Omental fat pad (tissue), 4 donors: Measurements from ENCODE around the gene DNAH1. TPM values are rescaled to one million over a fixed set of nuclear protein-coding genes. Genes with fewer than 3 reads are reported as not detected.

Experiments used
- ATAC-seq: fragments of 150-250 bp; one replicate; pipeline ENCODE4 v1.9.1; 2016; ENCODE audit warnings: mild to moderate bottlenecking, moderate library complexity; ENCODE audit not compliant: low FRiP score
- DNase-seq: peaks from one replicate; pipeline ENCODE4 v3.0.0-alpha.2; 2019; ENCODE audit warnings: low spot score
- total RNA-seq, 4 donors: library from RNA; depleted of rRNA; stranded (reverse); fragments of >200 nt; gene quantifications; one replicate each; pipeline ENCODE4 v1.1.0, GENCODE V29; 2016
- TF ChIP-seq, protein P1 (sequence below), 3 donors: fragments of 450-650 bp; IDR thresholded peaks; one replicate each; pipeline ENCODE4 v1.5.1; 2016 to 2017; ENCODE audit warnings: antibody characterized with exemption in 3 of 3, mild to moderate bottlenecking in 3 of 3, moderate library complexity in 2 of 3

DNAH1 gene
- total RNA-seq, 4 donors from 2014 or later, result 6.7 to 24.9 (median 14.1) TPM

DNA sequence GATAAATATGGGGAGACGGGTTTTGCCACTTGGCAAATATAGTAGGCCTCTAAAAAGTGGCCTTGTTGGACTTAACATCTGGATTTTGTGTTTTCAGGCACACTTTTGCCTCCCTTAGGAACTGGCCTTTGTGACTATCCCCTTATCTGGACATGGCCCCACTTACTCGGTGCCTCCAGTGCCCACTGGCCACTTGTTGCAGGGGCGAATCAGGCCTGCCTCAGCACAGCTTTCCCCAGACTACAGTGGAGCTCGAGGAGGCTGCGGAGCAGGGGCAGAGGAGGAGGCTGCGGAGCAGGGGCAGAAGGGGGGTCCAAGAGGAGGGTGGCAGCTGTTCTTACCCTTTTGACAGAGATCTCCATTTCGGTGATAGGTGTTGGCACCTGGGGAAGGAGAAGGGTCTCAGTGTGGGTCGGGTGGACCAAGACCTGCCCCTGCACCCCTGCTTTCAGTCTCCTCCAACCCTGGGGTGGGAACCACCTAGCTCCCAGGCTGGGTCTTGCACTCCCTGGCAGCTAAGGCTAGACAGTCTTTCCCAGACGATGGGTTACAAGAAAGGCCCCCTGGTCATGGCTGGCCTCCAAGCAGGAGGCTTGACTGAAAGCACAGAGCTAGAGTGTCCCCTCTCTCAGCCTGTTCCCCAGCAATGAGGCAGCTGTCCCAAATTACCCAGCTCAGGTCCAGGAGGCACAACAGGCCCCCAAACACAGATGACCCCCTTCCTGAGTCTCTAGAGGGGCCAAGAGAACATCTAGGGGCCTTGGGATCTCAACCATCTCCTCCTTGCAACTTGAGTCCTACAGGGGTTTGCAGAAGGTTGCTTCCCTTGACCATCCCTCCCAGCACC lies 122.7 kb downstream of the DNAH1 start:
- ATAC-seq, result no peak
- TF ChIP-seq, protein P1, sequence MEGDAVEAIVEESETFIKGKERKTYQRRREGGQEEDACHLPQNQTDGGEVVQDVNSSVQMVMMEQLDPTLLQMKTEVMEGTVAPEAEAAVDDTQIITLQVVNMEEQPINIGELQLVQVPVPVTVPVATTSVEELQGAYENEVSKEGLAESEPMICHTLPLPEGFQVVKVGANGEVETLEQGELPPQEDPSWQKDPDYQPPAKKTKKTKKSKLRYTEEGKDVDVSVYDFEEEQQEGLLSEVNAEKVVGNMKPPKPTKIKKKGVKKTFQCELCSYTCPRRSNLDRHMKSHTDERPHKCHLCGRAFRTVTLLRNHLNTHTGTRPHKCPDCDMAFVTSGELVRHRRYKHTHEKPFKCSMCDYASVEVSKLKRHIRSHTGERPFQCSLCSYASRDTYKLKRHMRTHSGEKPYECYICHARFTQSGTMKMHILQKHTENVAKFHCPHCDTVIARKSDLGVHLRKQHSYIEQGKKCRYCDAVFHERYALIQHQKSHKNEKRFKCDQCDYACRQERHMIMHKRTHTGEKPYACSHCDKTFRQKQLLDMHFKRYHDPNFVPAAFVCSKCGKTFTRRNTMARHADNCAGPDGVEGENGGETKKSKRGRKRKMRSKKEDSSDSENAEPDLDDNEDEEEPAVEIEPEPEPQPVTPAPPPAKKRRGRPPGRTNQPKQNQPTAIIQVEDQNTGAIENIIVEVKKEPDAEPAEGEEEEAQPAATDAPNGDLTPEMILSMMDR (IDR thresholded peaks at IDR 0.05), result no peak
- peak; percentile 12 for DNase-seq

DNA sequence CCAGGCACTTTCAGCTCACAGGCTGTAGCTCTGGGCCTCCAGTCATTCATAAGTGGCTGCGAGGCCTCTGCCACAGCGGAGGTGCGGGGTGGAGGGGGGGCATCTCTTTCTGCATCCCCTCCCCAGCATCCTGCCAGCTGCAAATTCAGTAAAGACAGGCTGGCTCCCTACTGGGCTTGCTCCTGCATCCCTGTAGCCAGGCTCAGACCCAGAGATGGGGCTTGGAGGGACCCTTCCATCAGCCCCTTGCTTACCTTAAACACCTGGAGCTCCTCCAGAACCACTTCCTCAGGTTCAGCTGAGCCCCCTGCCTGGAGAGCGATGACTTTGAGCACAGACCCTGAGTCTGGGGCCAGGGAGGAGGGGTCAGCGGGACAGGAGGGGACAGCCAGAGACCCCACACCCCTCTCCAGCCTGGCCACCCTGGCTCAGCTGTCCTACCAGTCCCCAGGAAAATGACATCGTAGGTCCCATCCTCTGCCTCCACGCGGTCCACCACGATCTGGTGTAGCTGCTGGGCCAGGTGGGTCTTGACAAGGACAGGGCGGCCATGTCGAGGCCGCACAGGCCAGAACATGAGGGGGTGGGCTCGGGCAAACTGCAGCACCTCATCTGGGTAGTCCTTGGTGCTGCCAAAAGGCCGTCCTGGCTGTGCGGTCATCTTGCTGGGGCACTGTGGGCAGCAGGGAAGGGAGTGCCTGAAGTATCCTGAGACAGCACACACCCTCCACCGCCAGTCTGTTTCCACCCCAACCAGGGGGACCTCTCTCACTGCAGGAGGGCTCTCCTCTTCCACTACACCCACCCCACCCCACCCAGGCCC lies 123.5 kb downstream of the DNAH1 start:
- no peak for ATAC-seq
- TF ChIP-seq, protein P1 (IDR thresholded peaks at IDR 0.05), result no peak
- DNase-seq, result peak; percentile 16

DNA sequence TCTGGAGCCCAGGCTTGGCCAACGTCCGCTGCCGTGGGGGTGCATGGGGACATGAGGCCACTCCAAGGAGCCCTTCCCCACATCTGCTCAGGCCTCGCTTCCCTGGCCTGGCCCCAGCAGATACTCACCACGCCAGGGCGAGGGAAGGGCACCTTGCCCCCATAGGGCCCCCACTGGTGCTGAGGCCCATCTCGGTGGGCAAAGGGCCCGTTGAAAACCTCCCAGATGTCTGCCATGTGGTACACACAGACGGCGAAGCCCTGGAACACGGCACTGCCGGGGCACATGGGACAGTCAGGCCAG lies 124.1 kb downstream of the DNAH1 start:
- no peak for ATAC-seq

DNA sequence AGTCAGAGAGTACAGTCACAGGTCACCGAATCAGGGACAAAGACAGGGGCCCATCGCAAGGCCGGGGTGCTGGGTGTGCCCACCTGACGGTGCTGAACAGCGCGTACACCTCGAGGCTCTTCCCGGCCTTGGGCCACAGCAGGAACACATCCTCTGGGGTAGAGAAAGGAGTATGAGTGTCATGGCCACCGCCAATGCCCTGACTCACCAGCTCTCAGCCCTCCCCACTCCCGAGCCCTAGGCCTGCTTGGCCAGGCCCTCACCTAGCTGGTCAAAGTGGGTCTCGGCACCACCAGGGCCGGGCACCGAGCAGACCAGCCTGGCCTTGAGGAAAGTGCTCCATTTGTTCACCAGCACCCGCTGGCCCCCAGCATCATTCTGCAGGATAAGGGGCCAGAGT lies 124.6 kb downstream of the DNAH1 start:
- DNase-seq (no peak), ATAC-seq (no peak)
- TF ChIP-seq, protein P1 (IDR thresholded peaks at IDR 0.05), result no peak

More for the DNA sequence above, 124.1 kb downstream of the DNAH1 start:
- TF ChIP-seq, protein P1 (IDR thresholded peaks at IDR 0.05), result no peak
- peak; percentile 9 for DNase-seq

DNA sequence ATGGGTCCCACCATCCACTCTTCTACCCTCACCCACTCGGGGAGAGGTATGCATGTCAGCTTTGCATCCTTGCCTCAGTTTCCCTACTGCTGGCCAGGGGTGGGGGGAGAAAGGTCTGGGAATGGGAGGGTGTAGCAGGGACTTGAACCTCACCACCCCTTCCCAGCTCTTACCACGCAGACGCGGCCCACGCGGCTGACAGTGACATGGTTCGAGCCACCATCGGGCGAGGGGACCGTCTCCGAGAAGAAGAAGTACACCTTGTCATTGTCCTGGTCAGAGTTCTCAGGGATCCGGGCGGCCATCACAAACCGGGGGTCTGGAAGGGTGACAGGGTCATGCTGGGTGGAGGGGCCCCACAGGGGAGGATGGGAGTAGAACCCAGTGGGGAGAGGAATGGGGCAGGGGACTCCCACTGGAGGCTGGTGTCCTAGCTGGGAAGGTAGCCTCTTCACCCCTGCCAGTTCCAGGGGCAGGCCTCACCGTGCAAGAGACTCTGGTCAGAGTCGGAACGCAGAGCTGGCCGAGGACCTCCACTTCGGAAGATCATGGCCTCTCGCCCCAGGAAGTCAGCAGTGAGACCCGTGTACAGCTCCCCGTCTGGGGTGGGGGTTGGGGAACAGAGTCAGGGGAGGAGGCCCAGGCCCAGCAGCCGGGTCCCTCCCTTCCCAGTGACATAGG lies 125.1 kb downstream of the DNAH1 start:
- DNase-seq, result no peak
- no peak for ATAC-seq
- TF ChIP-seq, protein P1 (IDR thresholded peaks at IDR 0.05), result no peak

DNA sequence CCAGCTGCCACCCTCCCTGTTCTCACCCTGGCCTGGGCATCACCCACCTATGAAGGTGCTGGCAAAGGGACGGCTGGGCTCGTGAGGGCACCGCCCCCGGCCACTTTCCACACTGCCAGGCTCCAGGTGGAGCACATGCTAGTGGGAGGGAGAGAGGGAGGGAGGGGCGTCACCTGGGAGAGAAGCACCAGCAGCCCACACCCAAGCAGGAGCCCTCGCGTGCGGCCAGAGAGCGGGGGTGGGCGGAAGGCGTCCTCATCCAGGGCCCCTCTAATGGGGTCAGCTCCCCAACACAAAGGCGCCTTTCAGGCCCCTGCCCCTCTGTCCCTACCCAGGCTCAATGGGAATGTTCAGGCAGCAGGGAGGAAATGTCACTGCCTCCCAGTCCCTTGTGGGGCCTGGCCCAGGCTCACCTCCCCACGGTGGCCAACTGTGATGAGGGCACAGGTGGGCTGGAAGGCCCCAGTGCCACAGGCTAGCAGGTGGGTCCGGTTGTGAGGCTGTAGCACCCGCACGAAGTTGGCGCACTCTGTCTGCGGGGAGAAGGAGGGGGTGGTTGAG lies 125.7 kb downstream of the DNAH1 start:
- no peak for ATAC-seq
- TF ChIP-seq, protein P1 (IDR thresholded peaks at IDR 0.05), result no peak
- no peak for DNase-seq
